ENCODE results near the gene ALDH16A1. TPM values are rescaled to one million over a fixed set of nuclear protein-coding genes. Genes with fewer than 3 reads are reported as not detected.

The ALDH16A1 gene
- total and polyA plus RNA-seq, 2 donors (not counting 3 experiments of a cell fraction or from before 2014, with no cell fraction given), result 27.6 to 33.2 TPM

DNA sequence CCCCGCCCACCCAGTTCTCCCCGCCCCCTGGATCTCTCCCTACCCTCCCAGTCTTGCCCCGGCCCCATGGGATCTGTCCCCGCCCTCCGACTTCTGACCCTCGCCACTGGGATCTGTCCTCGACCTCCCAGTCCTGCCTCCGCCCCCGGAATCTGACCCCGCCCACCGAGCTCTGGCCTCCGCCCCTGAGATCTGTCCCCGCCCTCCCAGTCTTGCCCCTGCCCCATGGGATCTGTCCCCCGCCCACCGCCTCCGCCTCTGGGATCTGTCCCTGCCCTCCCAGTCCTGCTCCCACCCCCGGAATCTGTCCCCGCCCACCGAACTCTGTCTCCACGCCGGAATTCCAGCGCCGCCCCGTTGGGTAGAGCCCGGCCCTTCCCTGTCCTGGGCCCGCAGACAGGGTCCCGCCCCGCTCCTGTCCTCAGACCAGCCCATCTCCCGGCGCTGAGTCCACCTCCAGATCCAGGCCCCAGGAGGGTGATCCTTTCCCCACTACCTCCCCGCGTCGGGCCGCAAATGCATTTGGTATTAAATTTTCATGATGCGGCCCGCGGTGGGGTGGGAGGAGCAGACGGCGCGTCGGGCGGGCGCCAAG, 10.2 kb upstream of the ALDH16A1 start:
- no peaks in the 10 kb centered on the region for H3K4me1 ChIP-seq (ENCODE audit: control insufficient read depth, extremely low read depth, insufficient read depth, low read length)
- no peaks in the 10 kb centered on the region for H3K79me2 ChIP-seq (ENCODE audit: control insufficient read depth, insufficient read depth, low read length)
- POLR2A ChIA-PET, result no interaction called here
- BruUV-seq (replicated peaks), result no TSS peak
- no peaks in the 10 kb centered on the region for H3K36me3 ChIP-seq (ENCODE audit: control insufficient read depth in 2 of 2, extremely low read depth in 1 of 2, insufficient read depth in 2 of 2, low read length in 2 of 2)
- no peaks in the 10 kb centered on the region for H4K20me1 ChIP-seq (replicated peaks; ENCODE audit: control insufficient read depth, extremely low read depth, insufficient read depth, low read length)
- FAIRE-seq (peak; percentile 89), DNase-seq (ENCODE audit: low read depth, low spot score) (peak; percentile 83)
- H3K27ac ChIP-seq (ENCODE audit: insufficient read depth, low read depth, low read length), result no peak overlapping the region
- dilution Hi-C loops (cut with MboI; ENCODE audit: extremely low pct_ligation_motif_present, low sequenced_read_pairs) (no loop called here), intact Hi-C loops (cut with micrococcal nuclease) (loop anchor here (1.0 kb wide), 5 partner anchors 8 to 217 kb away; partner anchors contain the start of genes DKKL1 and PIH1D1)
- no peaks in the 10 kb centered on the region for H3K9me1 ChIP-seq (replicated peaks; ENCODE audit: control insufficient read depth, extremely low read depth, insufficient read depth, low read length)
- CTCF ChIA-PET, result interaction anchor here (0.5 to 2.8 kb wide), 14 partner anchors 8 to 683 kb away, joined by 3 to 11 read pairs (median 3); partner anchors contain the start of genes FLT3LG, GFY, PIH1D1 and TEAD2
- peak overlapping the region; percentile 24 for H3K9ac ChIP-seq (replicated peaks; ENCODE audit: extremely low read depth, insufficient read depth, low read length)
- peaks cover 35 to 43% of the 10 kb centered on the region in 2 experiments for H3K27me3 ChIP-seq (ENCODE audit: control insufficient read depth in 2 of 2, insufficient read depth in 2 of 2, low read length in 2 of 2)
- peak overlapping the region; percentile 96 for H2AFZ ChIP-seq (ENCODE audit: low read depth, low read length)
- H3K4me3 ChIP-seq (replicated peaks in 1 of 3; ENCODE audit: insufficient read depth in 1 of 3, low read depth in 1 of 3, low read length in 3 of 3), result peak overlapping the region; percentile 58 to 78 (median 65)
- H3K4me2 ChIP-seq (ENCODE audit: insufficient read depth, low read length), result peak overlapping the region; percentile 80
- TF ChIP-seq POLR2A (IDR thresholded peaks at IDR 0.05; ENCODE audit: low read depth, low read length), result no peak
- H3K9me3 ChIP-seq (replicated peaks; ENCODE audit: control insufficient read depth, insufficient read depth, low read length), result no peaks in the 10 kb centered on the region

DNA sequence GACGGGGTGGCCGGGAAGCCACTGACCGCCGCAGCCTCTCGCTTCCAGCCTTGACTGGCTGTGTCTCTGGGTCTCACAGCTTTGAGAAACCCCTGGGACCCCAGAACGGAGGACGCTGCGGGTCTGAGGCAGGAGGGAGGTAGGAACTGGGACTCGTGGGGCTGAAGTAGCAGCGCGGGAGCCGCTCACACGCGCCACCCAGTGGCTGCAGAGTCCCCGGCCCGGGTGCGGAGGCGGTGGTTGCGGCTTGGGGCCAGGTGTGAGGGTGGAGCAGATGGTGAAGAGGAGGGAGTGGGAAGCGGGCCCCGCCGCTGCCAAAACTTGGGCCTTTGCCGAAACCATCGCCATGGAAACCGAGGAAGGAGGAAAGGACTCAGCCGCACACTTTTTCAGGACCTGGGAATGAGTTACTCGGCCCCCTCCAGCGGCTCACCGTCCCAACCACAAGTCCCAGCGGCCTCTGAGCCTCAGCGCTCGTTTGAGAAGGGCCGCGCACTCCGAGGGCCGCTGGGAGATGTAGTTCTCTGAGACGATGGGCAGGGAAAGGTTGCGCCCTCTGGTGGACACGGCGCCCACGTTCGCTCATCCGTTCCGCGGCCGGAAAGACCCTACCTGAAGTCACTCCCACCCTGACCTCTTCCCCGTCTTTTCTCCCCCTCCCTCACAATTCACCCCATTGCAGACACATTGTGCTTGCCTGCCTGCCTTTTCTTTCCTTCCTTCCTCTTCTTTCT, 9.5 kb upstream of the ALDH16A1 start:
- POLR2A ChIA-PET, result no interaction called here
- dilution Hi-C loops (cut with MboI; ENCODE audit: extremely low pct_ligation_motif_present, low sequenced_read_pairs) (no loop called here), intact Hi-C loops (cut with micrococcal nuclease) (loop anchor here (1.0 kb wide), 5 partner anchors 8 to 217 kb away; partner anchors contain the start of genes DKKL1 and PIH1D1)
- DNase-seq (ENCODE audit: low read depth, low spot score) (peak; percentile 92), FAIRE-seq (peak; percentile 95)
- no TSS peak for BruUV-seq (replicated peaks)
- H3K27me3 ChIP-seq (ENCODE audit: control insufficient read depth in 2 of 2, insufficient read depth in 2 of 2, low read length in 2 of 2), result peaks cover 30 to 37% of the 10 kb centered on the region in 2 experiments
- no peak overlapping the region for H3K27ac ChIP-seq (ENCODE audit: insufficient read depth, low read depth, low read length)
- H3K4me2 ChIP-seq (ENCODE audit: insufficient read depth, low read length), result peak overlapping the region; percentile 80
- CTCF ChIA-PET, result interaction anchor here (0.7 to 2.8 kb wide), 11 partner anchors 8 to 683 kb away, joined by 3 to 11 read pairs (median 4); partner anchors contain the start of genes FLT3LG, GFY and PIH1D1
- peak overlapping the region; percentile 58 to 78 (median 65) for H3K4me3 ChIP-seq (replicated peaks in 1 of 3; ENCODE audit: insufficient read depth in 1 of 3, low read depth in 1 of 3, low read length in 3 of 3)
- H3K4me1 ChIP-seq (ENCODE audit: control insufficient read depth, extremely low read depth, insufficient read depth, low read length), result no peaks in the 10 kb centered on the region
- peak overlapping the region; percentile 96 for H2AFZ ChIP-seq (ENCODE audit: low read depth, low read length)
- no peaks in the 10 kb centered on the region for H3K9me3 ChIP-seq (replicated peaks; ENCODE audit: control insufficient read depth, insufficient read depth, low read length)
- TF ChIP-seq, protein P1, sequence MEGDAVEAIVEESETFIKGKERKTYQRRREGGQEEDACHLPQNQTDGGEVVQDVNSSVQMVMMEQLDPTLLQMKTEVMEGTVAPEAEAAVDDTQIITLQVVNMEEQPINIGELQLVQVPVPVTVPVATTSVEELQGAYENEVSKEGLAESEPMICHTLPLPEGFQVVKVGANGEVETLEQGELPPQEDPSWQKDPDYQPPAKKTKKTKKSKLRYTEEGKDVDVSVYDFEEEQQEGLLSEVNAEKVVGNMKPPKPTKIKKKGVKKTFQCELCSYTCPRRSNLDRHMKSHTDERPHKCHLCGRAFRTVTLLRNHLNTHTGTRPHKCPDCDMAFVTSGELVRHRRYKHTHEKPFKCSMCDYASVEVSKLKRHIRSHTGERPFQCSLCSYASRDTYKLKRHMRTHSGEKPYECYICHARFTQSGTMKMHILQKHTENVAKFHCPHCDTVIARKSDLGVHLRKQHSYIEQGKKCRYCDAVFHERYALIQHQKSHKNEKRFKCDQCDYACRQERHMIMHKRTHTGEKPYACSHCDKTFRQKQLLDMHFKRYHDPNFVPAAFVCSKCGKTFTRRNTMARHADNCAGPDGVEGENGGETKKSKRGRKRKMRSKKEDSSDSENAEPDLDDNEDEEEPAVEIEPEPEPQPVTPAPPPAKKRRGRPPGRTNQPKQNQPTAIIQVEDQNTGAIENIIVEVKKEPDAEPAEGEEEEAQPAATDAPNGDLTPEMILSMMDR (IDR thresholded peaks at IDR 0.05; ENCODE audit: extremely low read depth in 1 of 2, insufficient read depth in 1 of 2, low read depth in 1 of 2, low read length in 2 of 2), result peak; percentile 73 to 93
- TF ChIP-seq POLR2A (IDR thresholded peaks at IDR 0.05; ENCODE audit: low read depth, low read length) (no peak), GATA2 (IDR thresholded peaks at IDR 0.05; ENCODE audit: insufficient read depth, insufficient read length, low read depth, low read length) (no peak), JUN (IDR thresholded peaks at IDR 0.05; ENCODE audit: borderline replicate concordance, insufficient read depth, insufficient read length, low read depth) (no peak), EZH2 (IDR thresholded peaks at IDR 0.05; ENCODE audit: borderline replicate concordance, low read depth, low read length, severe bottlenecking) (no peak), MAX (IDR thresholded peaks at IDR 0.05; ENCODE audit: insufficient read depth, insufficient read length) (no peak), POLR2AphosphoS5 (IDR thresholded peaks at IDR 0.05; ENCODE audit: insufficient read depth, low read depth, low read length) (peak; percentile 19)
- no peaks in the 10 kb centered on the region for H4K20me1 ChIP-seq (replicated peaks; ENCODE audit: control insufficient read depth, extremely low read depth, insufficient read depth, low read length)
- no peaks in the 10 kb centered on the region for H3K9me1 ChIP-seq (replicated peaks; ENCODE audit: control insufficient read depth, extremely low read depth, insufficient read depth, low read length)
- H3K9ac ChIP-seq (replicated peaks; ENCODE audit: extremely low read depth, insufficient read depth, low read length), result peak overlapping the region; percentile 24
- no peaks in the 10 kb centered on the region for H3K79me2 ChIP-seq (ENCODE audit: control insufficient read depth, insufficient read depth, low read length)
- no peaks in the 10 kb centered on the region for H3K36me3 ChIP-seq (ENCODE audit: control insufficient read depth in 2 of 2, extremely low read depth in 1 of 2, insufficient read depth in 2 of 2, low read length in 2 of 2)
